HCT116 (cell line): ENCODE measurements around the gene HNRNPDL. TPM values are rescaled to one million over a fixed set of nuclear protein-coding genes. Genes with fewer than 3 reads are reported as not detected.

Experiments used
- ATAC-seq: fragments of 200-7000 bp; cut with Tn5 transposase; 2 replicates; pipeline ENCODE4 v1.9.1; 2020; ENCODE audit warnings: mild to moderate bottlenecking, moderate library complexity
- BruUV-seq: library from RNA; stranded (reverse); fragments of 400-500 nt; replicated peaks from 2 replicates; lab custom pipeline; 2021; lab: Mats Ljungman, UMichigan
- CTCF ChIA-PET: fragments of 300-600 bp; sonication (Branson Sonifier 250); formaldehyde crosslinking; loops from one replicate; lab custom pipeline; 2021; ENCODE audit warnings: antibody characterized with exemption; lab: Charles Lee
- POLR2A ChIA-PET: fragments of 300-600, 350-600 bp; sonication (Branson Sonifier 250); formaldehyde crosslinking; loops from one replicate; lab custom pipeline; 2021; ENCODE audit warnings: antibody characterized with exemption; lab: Charles Lee
- RAD21 ChIA-PET, 2 experiments: fragments of 300-600 bp; sonication (Branson Sonifier 250); formaldehyde crosslinking; loops; one replicate each; lab custom pipeline; 2023; ENCODE audit warnings: low total read pairs in 2 of 2; ENCODE audit not compliant: uncharacterized antibody in 2 of 2, unreplicated experiment in 2 of 2, low non-redundant PET in 1 of 2; lab: Charles Lee
- DNase-seq: peaks from one replicate; pipeline ENCODE4 v3.0.0-alpha.2; 2010; ENCODE audit warnings: low read depth, low spot score
- H2AFZ ChIP-seq: fragments of 200-600 bp; shearing (Covaris generic), sonication (generic); 2 replicates; pipeline ENCODE4 v1.6.1; 2017; ENCODE audit warnings: low read depth, mixed run types, mixed read lengths, antibody characterized with exemption, low read length; ENCODE audit not compliant: poor library complexity, severe bottlenecking
- H3K27ac ChIP-seq: 2 replicates; pipeline ENCODE4 v1.5.1; 2012; ENCODE audit warnings: low read depth, low read length
- H3K27me3 ChIP-seq: fragments of 200-600 bp; sonication (generic); 2 replicates; pipeline ENCODE4 v1.6.1; 2016; ENCODE audit warnings: mixed run types, low read length, mixed read lengths; ENCODE audit not compliant: insufficient read depth
- H3K36me3 ChIP-seq, 2 experiments: fragments of 200-500 bp in 1 of 2; fragments of 200-600 bp in 1 of 2; sonication (Bioruptor generic) in 1 of 2; sonication (generic) in 1 of 2; 2 replicates each; pipeline versions ENCODE4 v1.5.1 to v1.6.1; 2014 to 2016; ENCODE audit warnings: low read length in 2 of 2, inconsistent platforms in 1 of 2, mixed read lengths in 1 of 2, mixed run types in 1 of 2; ENCODE audit not compliant: insufficient read depth in 2 of 2, control insufficient read depth in 1 of 2
- H3K4me1 ChIP-seq, 2 experiments: fragments of 200-600 bp in 1 of 2; sonication (generic) in 1 of 2; 2 replicates each; pipeline versions ENCODE4 v1.5.1 to v1.6.1; 2012 to 2017; ENCODE audit warnings: low read length in 2 of 2, inconsistent platforms in 1 of 2, mild to moderate bottlenecking in 1 of 2, mixed read lengths in 1 of 2, mixed run types in 1 of 2, moderate library complexity in 1 of 2; ENCODE audit not compliant: insufficient read depth in 2 of 2, control insufficient read depth in 1 of 2
- H3K4me2 ChIP-seq: fragments of 200-600 bp; sonication (generic); 2 replicates; pipeline ENCODE4 v1.6.1; 2017; ENCODE audit warnings: mixed run types, low read length, mixed read lengths
- H3K4me3 ChIP-seq, 2 experiments: fragments of 200-600 bp in 1 of 2; sonication (generic) in 1 of 2; replicated peaks in 1 of 2; 2 replicates each; pipeline ENCODE4 v1.5.1; 2011 to 2016; ENCODE audit warnings: low read length in 2 of 2, control low read depth in 1 of 2, low read depth in 1 of 2, mild to moderate bottlenecking in 1 of 2, mixed read lengths in 1 of 2, mixed run types in 1 of 2
- H3K79me2 ChIP-seq: fragments of 200-600 bp; sonication (generic); 2 replicates; pipeline ENCODE4 v1.6.1; 2017; ENCODE audit warnings: mild to moderate bottlenecking, mixed run types, low read length, moderate library complexity, mixed read lengths; ENCODE audit not compliant: insufficient read depth
- H3K9ac ChIP-seq: fragments of 200-600 bp; sonication (generic); 2 replicates; pipeline ENCODE4 v1.6.1; 2016; ENCODE audit warnings: low read length, mixed read lengths
- H3K9me2 ChIP-seq: fragments of 200-600 bp; sonication (generic), shearing (Covaris generic); 2 replicates; pipeline ENCODE4 v1.6.1; 2017; ENCODE audit warnings: mixed run types, mild to moderate bottlenecking, moderate library complexity; ENCODE audit not compliant: insufficient read depth
- H3K9me3 ChIP-seq, 2 experiments: fragments of 200-500 bp in 1 of 2; fragments of 200-600 bp in 1 of 2; sonication (Bioruptor generic) in 1 of 2; sonication (generic) in 1 of 2; 2 replicates each; pipeline ENCODE4 v1.6.1; 2014 to 2017; ENCODE audit warnings: low read length in 2 of 2, mixed read lengths in 2 of 2, inconsistent platforms in 1 of 2, low read depth in 1 of 2, mild to moderate bottlenecking in 1 of 2, mixed run types in 1 of 2, moderate library complexity in 1 of 2; ENCODE audit not compliant: control insufficient read depth in 1 of 2, insufficient read depth in 1 of 2
- H4K20me1 ChIP-seq: fragments of 200-600 bp; sonication (generic), shearing (Covaris generic); 2 replicates; pipeline ENCODE4 v1.6.1; 2017; ENCODE audit warnings: mixed run types, mild to moderate bottlenecking, moderate library complexity; ENCODE audit not compliant: insufficient read depth
- ATF3 ChIP-seq: IDR thresholded peaks from 2 replicates; pipeline ENCODE4 v1.6.1; 2012
- CBX3 ChIP-seq: IDR thresholded peaks from 2 replicates; pipeline ENCODE4 v1.6.1; 2012; ENCODE audit warnings: low read depth
- CTCF ChIP-seq, 3 experiments: fragments of 200-600 bp in 1 of 3; sonication (generic) in 1 of 3; IDR thresholded peaks in 2 of 3; conservative IDR thresholded peaks in 1 of 3; 2 replicates each; pipeline ENCODE4 v1.5.1; 2012 to 2017; ENCODE audit warnings: low read depth in 2 of 3, low read length in 2 of 3, antibody characterized with exemption in 1 of 3, borderline replicate concordance in 1 of 3, control low read depth in 1 of 3, mild to moderate bottlenecking in 1 of 3, mixed read lengths in 1 of 3, mixed run types in 1 of 3, moderate library complexity in 1 of 3; ENCODE audit not compliant: insufficient read depth in 1 of 3
- ELF1 ChIP-seq: IDR thresholded peaks from 2 replicates; pipeline ENCODE4 v1.6.1; 2012; ENCODE audit warnings: low read depth, borderline replicate concordance
- EZH2 ChIP-seq: fragments of 200-600 bp; sonication (generic); IDR thresholded peaks from 2 replicates; pipeline ENCODE4 v1.6.1; 2017; ENCODE audit warnings: antibody characterized with exemption, mixed run types
- FOSL1 ChIP-seq: IDR thresholded peaks from 2 replicates; pipeline ENCODE4 v1.6.1; 2012; ENCODE audit warnings: low read depth
- JUND ChIP-seq: IDR thresholded peaks from 2 replicates; pipeline ENCODE4 v1.6.1; 2012
- MAX ChIP-seq: IDR thresholded peaks from 2 replicates; pipeline ENCODE4 v1.6.1; 2012
- POLR2A ChIP-seq: IDR thresholded peaks from 2 replicates; pipeline ENCODE4 v1.7.0; 2011; ENCODE audit warnings: borderline replicate concordance; ENCODE audit not compliant: insufficient read depth, insufficient read length; ENCODE audit errors: extremely low read depth
- POLR2AphosphoS5 ChIP-seq: IDR thresholded peaks from 2 replicates; pipeline ENCODE4 v1.6.1; 2011; ENCODE audit warnings: mild to moderate bottlenecking, low read depth, low read length, moderate library complexity
- RAD21 ChIP-seq: IDR thresholded peaks from 2 replicates; pipeline ENCODE4 v1.6.1; 2012; ENCODE audit warnings: low read depth, mild to moderate bottlenecking
- SRF ChIP-seq: IDR thresholded peaks from 2 replicates; pipeline ENCODE4 v1.6.1; 2012; ENCODE audit warnings: low read depth
- TCF7L2 ChIP-seq: IDR thresholded peaks from 2 replicates; pipeline ENCODE4 v1.7.0; 2011; ENCODE audit warnings: borderline replicate concordance, inconsistent platforms; ENCODE audit not compliant: insufficient read depth, insufficient read length; ENCODE audit errors: extremely low read depth
- YY1 ChIP-seq: IDR thresholded peaks from 2 replicates; pipeline ENCODE4 v1.6.1; 2011; ENCODE audit warnings: low read length, low read depth, moderate library complexity, mild to moderate bottlenecking; ENCODE audit not compliant: insufficient replicate concordance; ENCODE audit errors: extremely low read depth
- ZBTB33 ChIP-seq: IDR thresholded peaks from 2 replicates; pipeline ENCODE4 v1.6.1; 2011; ENCODE audit warnings: mild to moderate bottlenecking, low read length, moderate library complexity; ENCODE audit not compliant: insufficient replicate concordance; ENCODE audit errors: extremely low read depth
- ZFX ChIP-seq: fragments of 450-650 bp; IDR thresholded peaks from 2 replicates; pipeline ENCODE4 v1.6.1; 2017
- ZNF274 ChIP-seq: fragments of 200-500 bp; sonication (Bioruptor generic); IDR thresholded peaks from 2 replicates; pipeline ENCODE4 v1.6.1; 2014; ENCODE audit warnings: mild to moderate bottlenecking, low read depth, low read length, inconsistent platforms
- intact Hi-C: fragments of 100-400 bp; cut with micrococcal nuclease; formaldehyde crosslinking; loops from 2 replicates; pipeline ENCODE4 v1.10.0; 2022
- total RNA-seq: library from RNA; stranded (reverse); gene quantifications from one replicate; pipeline ENCODE4 v1.2.1, GENCODE V29; 2021; ENCODE audit not compliant: unreplicated experiment

The HNRNPDL gene
- total RNA-seq, 1 experiment from 2014 or later, result 206 TPM

GRCh38 chr4:82376109-82376508, 54.2 kb downstream of the HNRNPDL start:
- ChIA-PET CTCF (no interaction called here), RAD21 (no interaction called here), POLR2A (interaction anchor here (0.7 kb wide), 1 partner anchor 44 kb away, joined by 5 read pairs; no protein-coding TSS in a partner anchor)
- BruUV-seq, result no TSS peak
- Histone ChIP-seq H3K9me2 (no peaks in the 10 kb centered on the region), H3K9ac (no peak overlapping the region), H3K4me3 (peak overlapping the region in 1 of 2 experiments; percentile 84; a peak in 1 of 4 replicates), H4K20me1 (peaks cover 13% of the 10 kb centered on the region; the same call in 1 of the 2 replicates), H3K9me3 (no peaks in the 10 kb centered on the region), H2AFZ (no peak overlapping the region), H3K79me2 (peaks cover 52% of the 10 kb centered on the region), H3K27ac (no peak overlapping the region), H3K4me2 (peak overlapping the region; percentile 83), H3K4me1 (peaks cover 22 to 37% of the 10 kb centered on the region in 2 experiments), H3K36me3 (peaks cover 2 to 13% of the 10 kb centered on the region in 2 experiments), H3K27me3 (no peaks in the 10 kb centered on the region)
- TF ChIP-seq TCF7L2 (no peak), MAX (no peak), ZFX (no peak), CTCF (IDR thresholded peaks at IDR 0.05 in 2 of 3, conservative IDR thresholded peaks at IDR 0.05 in 1 of 3; ENCODE audit: borderline replicate concordance in 1 of 3, insufficient read depth in 1 of 3, low read depth in 2 of 3, low read length in 2 of 3) (no peak), SRF (no peak), POLR2A (no peak), EZH2 (no peak), ATF3 (no peak), POLR2AphosphoS5 (no peak), RAD21 (no peak), CBX3 (no peak), ZNF274 (no peak), ELF1 (no peak), YY1 (no peak), FOSL1 (no peak), ZBTB33 (no peak), JUND (no peak)
- DNase-seq (no peak), ATAC-seq (no peak)
- intact Hi-C loops, result no loop called here
